B cell (primary cell): Measurements from ENCODE around the gene RAPGEF5.

Source experiments
- CTCF ChIP-seq: fragments of 200-600 bp; IDR thresholded peaks from one replicate; pipeline ENCODE4 v1.8.0; 2022; ENCODE audit warnings: antibody characterized with exemption, mild to moderate bottlenecking
- EZH2 ChIP-seq: IDR thresholded peaks from 2 replicates; pipeline ENCODE4 v1.6.1; 2012; ENCODE audit warnings: borderline replicate concordance, low read depth, mild to moderate bottlenecking, moderate library complexity, low read length; ENCODE audit not compliant: insufficient read depth, poor library complexity, severe bottlenecking

GRCh38 chr7:22200238-22200637 is 156.7 kb downstream of the RAPGEF5 start:
- no peak for TF ChIP-seq CTCF
- TF ChIP-seq EZH2, result no peak
